Right lobe of liver (tissue), 6 donors: ENCODE data around the gene CCDC136. TPM values are rescaled to one million over a fixed set of nuclear protein-coding genes. Genes with fewer than 3 reads are reported as not detected.

Source experiments
- ATAC-seq, 4 donors: fragments of 200-7000 bp; cut with Tn5 transposase; one replicate each; pipeline ENCODE4 v1.9.1; 2020; ENCODE audit warnings: mild to moderate bottlenecking in 4 of 4, moderate library complexity in 4 of 4
- DNase-seq, 3 donors: peaks; one replicate each; pipeline ENCODE4 v3.0.0-alpha.2; 2020
- H3K27ac ChIP-seq, 3 donors: fragments of 200-600 bp; one replicate each; pipeline ENCODE4 v1.8.0; 2022
- H3K27me3 ChIP-seq, 2 donors: fragments of 200-600 bp; one replicate each; pipeline ENCODE4 v1.8.0; 2022
- H3K36me3 ChIP-seq, 4 donors: fragments of 200-600 bp; sonication (generic) in 1 of 4; one replicate each; pipeline versions ENCODE4 v1.5.1 to v1.8.0; 2017 to 2022; ENCODE audit warnings: control low read depth in 1 of 4
- H3K4me1 ChIP-seq, 4 donors: fragments of 200-600 bp; sonication (generic) in 1 of 4; one replicate each; pipeline versions ENCODE4 v1.5.1 to v1.8.0; 2017 to 2022; ENCODE audit warnings: control low read depth in 1 of 4
- H3K4me3 ChIP-seq, 3 donors: fragments of 200-600 bp; one replicate each; pipeline ENCODE4 v1.8.0; 2022
- H3K9me3 ChIP-seq, 4 donors: fragments of 200-600 bp; sonication (generic) in 1 of 4; one replicate each; pipeline versions ENCODE4 v1.5.1 to v1.8.0; 2017 to 2022; ENCODE audit warnings: control low read depth in 1 of 4
- CTCF ChIP-seq, 4 donors: fragments of 200-600 bp in 3 of 4; fragments of 450-650 bp in 1 of 4; IDR thresholded peaks; one replicate each; pipeline versions ENCODE4 v1.5.1 to v1.8.0; 2016 to 2022; ENCODE audit warnings: antibody characterized with exemption in 4 of 4, mild to moderate bottlenecking in 2 of 4
- POLR2A ChIP-seq: fragments of 450-650 bp; IDR thresholded peaks from one replicate; pipeline ENCODE4 v1.6.1; 2017; ENCODE audit warnings: antibody characterized with exemption, mild to moderate bottlenecking
- WGBS: methylation state at CpG from one replicate; pipeline ENCODE4 v1.1.6; 2018; ENCODE audit warnings: low coverage, low lambda C conversion rate; ENCODE audit not compliant: insufficient coverage; ENCODE audit errors: missing lambda C conversion rate; 5-methylcytosine and 5-hydroxymethylcytosine counted together
- intact Hi-C, 2 donors: fragments of 100-400 bp; cut with DNase I; formaldehyde crosslinking; loops; one replicate each; pipeline versions ENCODE4 v1.11.2 to v1.14.1; 2022
- total RNA-seq, 6 experiments: library from RNA; depleted of rRNA in 2 of 6; stranded (reverse); fragments of >200 nt in 2 of 6; fragmentation: NEBNext Ultra II Directional in 3 of 6; extraction: Animal tissue kit (Norgen Biotek cat#: 25700) in 3 of 6; gene quantifications; one replicate each; pipeline versions ENCODE4 v1.1.0 to v1.2.4, GENCODE V29; 2016 to 2023
- donor health status: DM: no; HTN: yes; CAD: no.
- donor health status: DM: no; HTN: no; CAD: no.
- donor health status: DM: no; HTN: no; CAD: no.
- donor health status: DM: no; HTN: yes; CAD: no.
- donor health status: DM: no; HTN: yes; CAD: no.

CCDC136 gene
- total RNA-seq, 6 experiments from 2014 or later, result 0.16 to 0.70 (median 0.20) TPM; not detected in 2

DNA sequence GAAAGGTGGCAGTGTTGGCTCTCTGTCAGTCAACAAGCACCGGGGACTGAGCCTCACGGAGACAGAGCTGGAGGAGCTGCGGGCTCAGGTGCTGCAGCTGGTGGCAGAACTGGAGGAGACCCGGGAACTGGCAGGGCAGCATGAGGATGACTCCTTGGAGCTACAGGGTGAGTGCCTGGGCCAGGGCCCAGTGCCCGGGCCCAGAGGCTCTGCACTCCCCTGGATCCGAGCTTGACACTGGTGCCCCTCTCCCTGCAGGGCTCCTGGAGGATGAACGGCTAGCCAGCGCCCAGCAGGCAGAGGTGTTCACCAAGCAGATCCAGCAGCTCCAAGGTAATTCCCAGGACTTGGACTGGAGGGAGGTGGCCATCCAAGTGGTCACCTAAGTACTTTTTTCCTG lies 2.7 kb downstream of the CCDC136 start:
- TF ChIP-seq POLR2A (no peak), CTCF (IDR thresholded peaks at IDR 0.05) (no peak)

DNA sequence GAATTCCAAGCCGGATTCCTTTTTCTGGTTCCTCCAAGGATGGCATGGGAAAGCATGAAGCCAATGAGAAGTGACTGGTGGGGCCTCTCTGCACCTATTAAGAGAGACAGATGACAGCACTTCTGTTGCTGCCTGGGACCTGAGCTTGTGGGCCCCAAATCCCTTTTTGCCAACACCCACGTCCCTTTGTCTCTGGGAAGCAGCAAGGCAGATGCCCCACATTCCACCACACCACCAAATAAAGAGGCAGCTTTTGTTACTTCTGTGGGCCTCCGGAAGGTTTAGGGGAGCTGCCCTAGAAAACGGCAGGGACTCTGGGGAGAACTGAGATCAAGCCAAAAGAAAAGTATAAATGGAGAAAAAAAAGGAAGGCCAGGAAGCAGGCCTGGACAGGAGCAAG lies 3.4 kb downstream of the CCDC136 start:
- H3K9me3 ChIP-seq, result no peaks in the 10 kb centered on the region
- DNase-seq (no peak), ATAC-seq (no peak)
- H3K27me3 ChIP-seq, result no peaks in the 10 kb centered on the region
- H3K36me3 ChIP-seq, result no peaks in the 10 kb centered on the region
- WGBS, result 72% methylated on average over 4 of the region's 4 CpGs
- TF ChIP-seq POLR2A, result no peak
- no peak for TF ChIP-seq CTCF (IDR thresholded peaks at IDR 0.05)
- no peak overlapping the region for H3K4me3 ChIP-seq
- no peak overlapping the region for H3K27ac ChIP-seq
- H3K4me1 ChIP-seq, result peaks cover 0 to 4% (median 0%) of the 10 kb centered on the region in 4 donors
- intact Hi-C loops, result no loop called here

More for the DNA sequence above, 2.7 kb downstream of the CCDC136 start:
- Histone ChIP-seq H3K4me1 (peaks cover 0 to 4% (median 0%) of the 10 kb centered on the region in 4 donors), H3K36me3 (no peaks in the 10 kb centered on the region), H3K4me3 (no peak overlapping the region), H3K9me3 (no peaks in the 10 kb centered on the region), H3K27me3 (no peaks in the 10 kb centered on the region), H3K27ac (no peak overlapping the region)
- WGBS, result no CpG with 5 or more reads among the region's 8 CpGs
- intact Hi-C loops, result no loop called here
- DNase-seq (no peak), ATAC-seq (no peak)

GRCh38 chr7:128796327-128796726 lies 4.6 kb downstream of the CCDC136 start:
- intact Hi-C loops, result no loop called here
- no peaks in the 10 kb centered on the region for H3K36me3 ChIP-seq
- no peaks in the 10 kb centered on the region for H3K27me3 ChIP-seq
- H3K27ac ChIP-seq, result no peak overlapping the region
- DNase-seq, result no peak
- no peak for ATAC-seq
- peaks cover 0 to 4% (median 0%) of the 10 kb centered on the region in 4 donors for H3K4me1 ChIP-seq
- no peak for TF ChIP-seq POLR2A
- no peak for TF ChIP-seq CTCF (IDR thresholded peaks at IDR 0.05)
- 69% methylated on average over 5 of the region's 5 CpGs for WGBS
- no peaks in the 10 kb centered on the region for H3K9me3 ChIP-seq
- no peak overlapping the region for H3K4me3 ChIP-seq

- H3K4me1 ChIP-seq, result no peaks in the 10 kb centered on the region
- no peak overlapping the region for H3K4me3 ChIP-seq
- DNase-seq (no peak), ATAC-seq (no peak)
- intact Hi-C loops, result no loop called here
- no peak overlapping the region for H3K27ac ChIP-seq
- TF ChIP-seq POLR2A (no peak), CTCF (IDR thresholded peaks at IDR 0.05) (no peak)
- no peaks in the 10 kb centered on the region for H3K9me3 ChIP-seq
- no peaks in the 10 kb centered on the region for H3K27me3 ChIP-seq
- WGBS, result 65% methylated on average over 2 of the region's 2 CpGs
- no peaks in the 10 kb centered on the region for H3K36me3 ChIP-seq
Measured at GRCh38 chr7:128799451-128799850, 7.7 kb downstream of the CCDC136 start.

DNA sequence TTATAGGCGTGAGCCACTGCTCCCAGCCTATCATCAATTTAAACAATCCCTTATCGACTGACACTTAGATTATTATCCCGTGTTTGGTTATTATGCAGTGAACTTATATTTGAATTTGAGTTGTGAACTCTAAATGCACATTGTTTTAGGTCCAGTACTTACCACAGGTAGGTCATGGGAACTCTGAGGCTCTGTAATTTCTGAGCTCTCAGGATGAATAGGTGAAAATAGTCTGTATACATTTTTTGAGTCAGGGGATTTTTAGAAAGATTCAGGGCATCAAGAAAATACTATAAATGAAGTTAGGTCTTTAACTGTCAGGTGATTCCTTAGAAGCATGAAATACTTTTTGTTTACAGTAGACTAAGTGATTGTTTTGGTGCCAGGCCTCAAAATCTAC lies 8.8 kb downstream of the CCDC136 start:
- TF ChIP-seq POLR2A (no peak), CTCF (IDR thresholded peaks at IDR 0.05) (no peak)
- DNase-seq (no peak), ATAC-seq (no peak)
- Histone ChIP-seq H3K9me3 (no peaks in the 10 kb centered on the region), H3K27me3 (no peaks in the 10 kb centered on the region), H3K27ac (no peak overlapping the region), H3K4me1 (no peaks in the 10 kb centered on the region), H3K4me3 (no peak overlapping the region), H3K36me3 (no peaks in the 10 kb centered on the region)
- 84% methylated on average over 3 of the region's 3 CpGs for WGBS
- intact Hi-C loops, result no loop called here
